Measurements from ENCODE around the gene GUCA1A. TPM values are rescaled to one million over a fixed set of nuclear protein-coding genes. Genes with fewer than 3 reads are reported as not detected.

GUCA1A gene
- total RNA-seq, 1 experiment from 2014 or later, result 17.2 TPM

- Histone ChIP-seq H4K20me1 (ENCODE audit: control insufficient read depth, insufficient read depth, insufficient read length) (no peaks in the 10 kb centered on the region), H4K8ac (replicated peaks; ENCODE audit: insufficient read length, low read depth, low read length) (no peak overlapping the region), H3K79me1 (ENCODE audit: insufficient read depth, low read depth, low read length, poor library complexity, severe bottlenecking) (no peaks in the 10 kb centered on the region), H2BK12ac (ENCODE audit: insufficient read length, low read depth, low read length) (no peak overlapping the region), H3T11ph (ENCODE audit: low read length) (no peak overlapping the region), H3K14ac (ENCODE audit: insufficient read depth, low read length) (no peak overlapping the region), H2BK5ac (ENCODE audit: insufficient read length, low read length) (no peak overlapping the region), H2BK120ac (ENCODE audit: low read depth, low read length, poor library complexity, severe bottlenecking) (no peak overlapping the region), H3K4ac (ENCODE audit: low read depth, low read length) (no peak overlapping the region), H3K23ac (ENCODE audit: insufficient read length, low read depth, low read length) (no peak overlapping the region), H3K9ac (ENCODE audit: extremely low read depth, insufficient read length, low read length) (no peak overlapping the region), H3K18ac (ENCODE audit: insufficient read length, low read depth, low read length) (no peak overlapping the region), H3K27ac (ENCODE audit: insufficient read length, low read depth, low read length) (no peak overlapping the region), H2BK15ac (ENCODE audit: low read depth, low read length) (no peak overlapping the region), H2BK20ac (ENCODE audit: low read depth, low read length, poor library complexity, severe bottlenecking) (no peak overlapping the region), H3K56ac (ENCODE audit: insufficient read length, low read depth, low read length) (no peak overlapping the region), H3K79me2 (ENCODE audit: insufficient read depth, low read length) (no peaks in the 10 kb centered on the region), H4K5ac (ENCODE audit: insufficient read length, low read depth, low read length) (no peak overlapping the region), H3K23me2 (ENCODE audit: insufficient read length, low read depth, low read length, poor library complexity, severe bottlenecking) (no peaks in the 10 kb centered on the region), H3K27me3 (ENCODE audit: insufficient read depth, low read length) (no peaks in the 10 kb centered on the region), H3K9me3 (ENCODE audit: control insufficient read depth, low read depth, low read length) (no peaks in the 10 kb centered on the region), H2AFZ (ENCODE audit: low read length) (no peak overlapping the region), H3K4me1 (ENCODE audit: insufficient read depth, low read length) (no peaks in the 10 kb centered on the region), H3K4me2 (ENCODE audit: insufficient read depth, insufficient read length, low read length) (no peak overlapping the region), H4K91ac (ENCODE audit: insufficient read length, low read depth, low read length) (no peak overlapping the region), H2AK5ac (ENCODE audit: insufficient read length, low read length) (no peak overlapping the region)
- no peaks in the 10 kb centered on the region for H3K9me3 Mint-ChIP-seq
- peaks cover 1 to 5% of the 10 kb centered on the region in 2 experiments for H3K4me1 Mint-ChIP-seq
- H3K36me3 Mint-ChIP-seq (ENCODE audit: insufficient read depth in 1 of 3, low read depth in 3 of 3), result peaks cover 0 to 5% (median under 1%) of the 10 kb centered on the region in 3 experiments; a peak in 4 of 7 replicates
- no peak for DNase-seq
- H3K27me3 Mint-ChIP-seq (ENCODE audit: low read depth), result no peaks in the 10 kb centered on the region; the same call in 1 of the 2 replicates
- TF ChIP-seq CTCF (conservative IDR thresholded peaks at IDR 0.05), result no peak
- WGBS (ENCODE audit: extremely low coverage, insufficient read length, low lambda C conversion rate), result no CpG with 5 or more reads among the region's 7 CpGs
- no peak overlapping the region for H3K27ac Mint-ChIP-seq
- H3K4me3 Mint-ChIP-seq, result no peak overlapping the region
Observed at GRCh38 chr6:42222448-42222847, 49.3 kb downstream of the GUCA1A start.
